D721Med (cell line): ENCODE measurements around the gene RIBC2.
"Not testable (repeated sequence)": the region's sequence is repeated elsewhere in the genome, so short reads cannot be mapped to it uniquely, and the experiment has no call there.

Source experiments
- DNase-seq: peaks from one replicate; pipeline ENCODE4 v3.0.0; 2011; ENCODE audit warnings: low spot score; ENCODE audit not compliant: insufficient read length
- FAIRE-seq: peaks from 2 replicates; lab custom pipeline; 2011; peaks lifted over from hg19 to GRCh38; lab: Jason Lieb, UNC
- TF ChIP-seq, protein P1 (sequence below): IDR thresholded peaks from 2 replicates; pipeline ENCODE4 v1.5.1; 2012; ENCODE audit warnings: mild to moderate bottlenecking, control low read depth; ENCODE audit not compliant: insufficient read depth; ENCODE audit errors: missing control alignments

The RIBC2 gene

DNA sequence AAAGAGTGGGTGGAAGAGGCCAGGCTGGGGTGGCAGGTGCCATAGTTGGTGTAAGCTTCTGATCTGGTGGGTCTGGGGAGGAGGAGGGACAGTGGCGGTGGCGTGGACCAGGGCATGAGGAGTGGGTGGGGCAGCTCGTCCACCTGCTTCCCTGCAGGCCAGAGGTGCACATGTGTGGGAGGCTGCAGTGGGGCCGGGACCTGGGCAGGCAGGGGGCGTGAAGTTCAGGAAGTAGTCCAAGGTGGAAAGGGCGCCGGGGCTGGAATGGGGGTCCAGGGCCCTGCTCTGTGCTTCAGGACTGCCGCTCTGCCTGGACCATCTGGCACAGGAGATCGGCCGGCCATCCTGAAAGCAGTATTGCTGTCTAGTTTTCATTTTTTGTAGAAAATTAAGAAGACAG, 15.9 kb downstream of the RIBC2 start:
- DNase-seq = no peak
- no peak for FAIRE-seq
- TF ChIP-seq, protein P1, sequence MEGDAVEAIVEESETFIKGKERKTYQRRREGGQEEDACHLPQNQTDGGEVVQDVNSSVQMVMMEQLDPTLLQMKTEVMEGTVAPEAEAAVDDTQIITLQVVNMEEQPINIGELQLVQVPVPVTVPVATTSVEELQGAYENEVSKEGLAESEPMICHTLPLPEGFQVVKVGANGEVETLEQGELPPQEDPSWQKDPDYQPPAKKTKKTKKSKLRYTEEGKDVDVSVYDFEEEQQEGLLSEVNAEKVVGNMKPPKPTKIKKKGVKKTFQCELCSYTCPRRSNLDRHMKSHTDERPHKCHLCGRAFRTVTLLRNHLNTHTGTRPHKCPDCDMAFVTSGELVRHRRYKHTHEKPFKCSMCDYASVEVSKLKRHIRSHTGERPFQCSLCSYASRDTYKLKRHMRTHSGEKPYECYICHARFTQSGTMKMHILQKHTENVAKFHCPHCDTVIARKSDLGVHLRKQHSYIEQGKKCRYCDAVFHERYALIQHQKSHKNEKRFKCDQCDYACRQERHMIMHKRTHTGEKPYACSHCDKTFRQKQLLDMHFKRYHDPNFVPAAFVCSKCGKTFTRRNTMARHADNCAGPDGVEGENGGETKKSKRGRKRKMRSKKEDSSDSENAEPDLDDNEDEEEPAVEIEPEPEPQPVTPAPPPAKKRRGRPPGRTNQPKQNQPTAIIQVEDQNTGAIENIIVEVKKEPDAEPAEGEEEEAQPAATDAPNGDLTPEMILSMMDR = no peak

DNA sequence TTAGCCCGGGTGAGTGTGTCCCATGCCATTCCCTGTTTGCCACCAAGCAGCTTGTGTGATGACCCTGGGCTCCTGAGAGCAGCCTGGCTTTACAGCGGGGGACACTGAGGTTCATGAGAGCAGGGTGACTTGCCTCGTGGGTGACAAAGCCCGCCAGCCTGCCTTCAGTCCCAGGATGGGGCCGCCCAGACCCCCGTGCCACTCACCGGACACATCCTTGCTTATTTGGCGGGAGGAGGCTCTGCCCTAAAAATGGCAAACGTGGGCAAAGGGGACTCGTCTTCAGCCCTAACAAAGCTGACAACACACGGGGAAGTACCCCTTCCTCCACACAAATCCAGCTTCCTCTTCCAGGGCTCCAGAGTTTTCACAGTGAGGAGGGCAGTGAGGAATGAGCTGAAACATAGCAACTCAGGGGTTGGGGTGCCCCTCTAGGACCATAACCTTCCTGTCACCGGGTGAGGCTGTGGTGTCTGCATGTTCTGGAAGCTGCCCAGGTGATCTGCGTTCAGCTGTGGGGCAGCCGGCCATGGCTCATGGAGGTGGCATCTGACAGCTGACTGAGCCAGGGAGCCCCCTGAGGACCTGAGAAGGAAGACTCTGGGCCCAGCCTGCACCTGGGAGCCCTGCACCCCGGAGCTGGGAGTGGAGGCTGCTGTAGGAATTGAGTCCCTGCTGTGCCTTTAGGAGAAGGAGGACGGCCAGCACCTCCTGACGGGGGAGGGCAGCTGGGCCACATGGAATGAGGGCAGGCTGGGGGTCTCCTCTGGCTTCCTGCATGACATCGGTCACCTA, 16.7 kb downstream of the RIBC2 start:
- FAIRE-seq (no peak), DNase-seq (no peak)
- TF ChIP-seq, protein P1 = no peak

DNA sequence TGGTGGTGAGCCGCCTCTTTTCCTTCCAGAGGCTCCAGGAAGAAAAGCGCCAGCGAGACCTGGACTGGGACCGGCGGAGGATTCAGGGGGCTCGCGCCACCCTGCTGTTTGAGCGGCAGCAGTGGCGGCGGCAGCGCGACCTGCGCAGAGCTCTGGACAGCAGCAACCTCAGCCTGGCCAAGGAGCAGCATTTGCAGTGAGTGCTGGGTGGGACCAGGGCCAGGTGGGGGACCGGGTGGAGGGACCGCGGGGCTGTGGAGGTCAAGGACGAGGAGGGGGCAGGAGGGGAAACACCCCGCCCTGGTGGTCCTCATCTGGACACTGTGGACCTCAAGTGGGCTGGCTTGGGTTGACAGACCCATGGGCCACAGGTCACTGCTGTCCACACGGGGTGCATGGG, 17.4 kb downstream of the RIBC2 start:
- no peak for FAIRE-seq
- DNase-seq = no peak

DNA sequence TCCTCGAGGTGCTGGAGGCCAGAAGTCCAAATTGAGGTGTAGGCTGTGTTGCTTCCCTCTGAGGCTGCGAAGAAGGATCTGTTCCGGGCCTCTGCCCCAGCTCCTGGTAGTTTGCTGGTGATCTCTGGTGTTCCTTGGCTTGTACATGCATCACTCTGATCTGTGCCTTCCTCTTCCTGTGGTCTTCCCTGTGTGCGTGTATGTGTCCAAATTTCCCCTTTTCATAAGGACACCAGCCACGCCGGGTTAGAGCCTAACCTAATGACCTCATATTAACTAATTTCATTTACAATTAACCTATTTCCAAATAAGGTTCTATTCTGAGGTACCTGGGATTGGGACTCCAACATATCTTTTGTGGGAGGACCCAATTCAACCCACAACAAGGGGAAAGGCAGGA, 21.5 kb downstream of the RIBC2 start:
- no peak for FAIRE-seq
- no peak for DNase-seq
- TF ChIP-seq, protein P1 = no peak

More for the DNA sequence above, 17.4 kb downstream of the RIBC2 start:
- TF ChIP-seq, protein P1 = no peak

DNA sequence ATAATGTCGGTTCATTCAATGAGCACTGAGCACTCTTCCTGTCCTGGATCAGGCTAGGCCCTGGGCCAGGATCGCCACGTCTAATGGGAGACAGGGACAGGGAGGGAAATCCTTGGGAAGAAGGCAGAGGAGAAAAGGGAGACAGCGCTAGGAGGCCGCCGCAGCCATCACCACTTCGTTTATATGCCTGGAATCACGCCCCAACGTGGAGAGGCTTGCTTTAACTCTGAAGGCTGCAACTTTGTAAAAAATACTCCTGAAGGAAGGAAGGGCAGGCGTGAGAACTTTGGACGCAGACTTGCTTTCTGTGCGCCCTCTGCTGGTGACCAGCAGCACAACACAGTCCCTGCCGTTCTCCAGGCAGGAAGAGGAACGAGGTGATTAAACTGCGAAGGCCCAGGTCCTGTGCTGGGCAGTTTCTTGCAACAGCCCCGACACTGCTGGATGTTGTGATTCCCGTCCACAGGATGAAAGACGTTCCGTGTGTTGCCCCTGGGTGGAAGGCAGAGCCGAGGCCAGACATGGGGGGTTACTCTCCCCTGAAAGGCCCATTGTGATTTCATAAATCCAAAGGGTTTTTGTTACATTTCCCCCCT, 22.1 kb downstream of the RIBC2 start:
- DNase-seq (no peak), FAIRE-seq (no peak)
- TF ChIP-seq, protein P1 = peak; percentile 98

DNA sequence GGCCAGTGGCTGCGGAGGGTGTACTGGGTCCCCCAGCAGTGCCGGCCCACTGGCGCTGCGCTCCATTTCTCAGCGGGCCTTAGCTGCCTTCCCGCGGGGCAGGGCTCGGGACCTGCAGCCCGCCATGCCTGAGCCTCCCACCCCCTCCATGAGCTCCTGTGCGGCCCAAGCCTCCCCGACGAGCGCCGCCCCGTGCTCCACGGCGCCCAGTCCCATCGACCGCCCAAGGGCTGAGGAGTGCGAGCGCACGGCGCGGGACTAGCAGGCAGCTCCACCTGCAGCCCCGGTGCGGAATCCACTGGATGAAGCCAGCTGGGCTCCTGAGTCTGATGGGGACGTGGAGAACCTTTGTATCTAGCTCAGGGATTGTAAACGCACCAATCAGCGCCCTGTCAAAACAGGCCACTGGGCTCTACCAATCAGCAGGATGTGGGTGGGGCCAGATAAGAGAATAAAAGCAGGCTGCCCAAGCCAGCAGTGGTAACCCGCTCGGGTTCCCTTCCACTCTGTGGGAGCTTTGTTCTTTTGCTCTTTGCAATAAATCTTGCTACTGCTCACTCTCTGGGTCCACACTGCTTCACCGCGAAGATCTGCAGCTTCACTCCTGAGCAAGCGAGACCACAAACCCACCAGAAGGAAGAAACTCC, 23.5 kb downstream of the RIBC2 start:
- DNase-seq, FAIRE-seq: not testable (repeated sequence)

DNA sequence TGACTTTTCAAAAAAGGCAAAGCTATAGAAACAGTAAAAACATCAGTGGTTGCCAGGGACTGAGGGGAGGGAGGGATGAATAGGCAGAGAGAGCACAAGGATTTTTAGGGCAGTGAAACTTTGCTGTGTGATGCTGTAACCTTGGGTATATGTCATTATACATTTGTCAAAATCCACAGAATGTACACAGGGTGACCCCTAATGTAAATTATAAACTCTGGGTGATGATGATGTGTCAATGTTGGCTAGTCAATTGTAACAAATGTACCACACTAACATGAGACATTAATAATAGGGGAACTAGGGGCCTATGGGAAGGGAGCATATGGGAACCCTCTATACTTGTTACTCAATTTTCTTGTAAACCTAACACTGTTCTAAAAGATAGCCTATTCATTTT, 24.8 kb downstream of the RIBC2 start:
- DNase-seq (no peak), FAIRE-seq (no peak)
- TF ChIP-seq, protein P1 = no peak

DNA sequence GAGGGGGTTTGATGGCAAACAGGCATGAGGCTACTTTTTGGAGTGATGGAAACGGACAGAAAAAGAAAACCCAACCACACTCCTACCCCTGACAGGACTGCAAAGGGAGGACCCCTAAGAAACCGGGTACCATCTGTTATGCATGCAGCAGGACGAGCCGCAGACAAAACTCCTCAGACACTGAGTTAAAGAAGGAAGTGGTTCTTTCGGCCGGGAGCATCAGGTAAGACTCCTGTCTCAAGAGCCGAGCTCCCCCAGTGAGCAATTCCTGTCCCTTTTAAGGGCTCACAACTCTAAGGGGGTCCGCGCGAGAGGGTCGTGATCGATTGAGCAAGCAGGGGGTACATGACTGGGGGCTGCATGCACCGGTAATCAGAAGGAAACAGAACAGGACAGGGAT, 27.2 kb downstream of the RIBC2 start:
- DNase-seq, FAIRE-seq: not testable (repeated sequence)
